WTC11 (cell line): ENCODE results near the gene NR2C2AP. TPM values are rescaled to one million over a fixed set of nuclear protein-coding genes. Genes with fewer than 3 reads are reported as not detected.

Experiments
- ATAC-seq: fragments of 200-7000 bp; cut with Tn5 transposase; 2 replicates; pipeline ENCODE4 v1.10.0; 2021; ENCODE audit warnings: mild to moderate bottlenecking, moderate library complexity
- CTCF ChIA-PET: fragments of 300-600 bp; sonication (Branson Sonifier 250); formaldehyde crosslinking; loops from one replicate; lab custom pipeline; 2021; ENCODE audit warnings: antibody characterized with exemption; lab: Charles Lee
- POLR2A ChIA-PET: fragments of 350-600 bp; sonication (Branson Sonifier 250); formaldehyde crosslinking; loops from one replicate; lab custom pipeline; 2021; ENCODE audit warnings: antibody characterized with exemption; lab: Charles Lee
- DNase-seq: peaks from one replicate; pipeline ENCODE4 v3.0.0; 2021; ENCODE audit warnings: low spot score
- H3K27ac Mint-ChIP-seq: 2 replicates; pipeline ENCODE4 v1.8.0; 2021; ENCODE audit warnings: mixed read lengths
- H3K27me3 Mint-ChIP-seq: 2 replicates; pipeline ENCODE4 v1.8.0; 2021; ENCODE audit warnings: low read depth, mild to moderate bottlenecking, moderate library complexity, mixed read lengths
- H3K36me3 Mint-ChIP-seq: 2 replicates; pipeline ENCODE4 v1.8.0; 2021; ENCODE audit warnings: mixed read lengths
- H3K4me1 Mint-ChIP-seq: 2 replicates; pipeline ENCODE4 v1.8.0; 2022; ENCODE audit warnings: mixed read lengths
- H3K4me3 Mint-ChIP-seq: 2 replicates; pipeline ENCODE4 v1.8.0; 2021; ENCODE audit warnings: mild to moderate bottlenecking, moderate library complexity, mixed read lengths
- H3K9me3 Mint-ChIP-seq: 2 replicates; pipeline ENCODE4 v1.8.0; 2021; ENCODE audit warnings: mixed read lengths
- ARID4B ChIP-seq: sonication (generic); formaldehyde crosslinking; IDR thresholded peaks from 2 replicates; pipeline ENCODE4 v1.8.0; 2023; ENCODE audit warnings: missing genetic modification reagents, mild to moderate bottlenecking, borderline replicate concordance
- CBFB ChIP-seq: sonication (generic); formaldehyde crosslinking; IDR thresholded peaks from 2 replicates; pipeline ENCODE4 v1.8.1; 2022; ENCODE audit warnings: mild to moderate bottlenecking, low read depth, missing genetic modification reagents
- CDX4 ChIP-seq: fragments of 250-450 bp; sonication (Bioruptor Pico); IDR thresholded peaks from 2 replicates; pipeline ENCODE4 v1.9.0; 2021; ENCODE audit warnings: moderate library complexity, mild to moderate bottlenecking, inconsistent platforms, borderline replicate concordance
- FOXJ3 ChIP-seq: sonication (generic); formaldehyde crosslinking; IDR thresholded peaks from 2 replicates; pipeline ENCODE4 v1.9.0; 2021; ENCODE audit warnings: missing genetic modification reagents, mild to moderate bottlenecking, borderline replicate concordance
- HMGA2 ChIP-seq: fragments of 250-450 bp; sonication (Bioruptor Pico); IDR thresholded peaks from 2 replicates; pipeline ENCODE4 v1.4.0; 2021; ENCODE audit warnings: mild to moderate bottlenecking, moderate library complexity
- HMGXB4 ChIP-seq: sonication (generic); formaldehyde crosslinking; IDR thresholded peaks from 2 replicates; pipeline ENCODE4 v1.8.1; 2023; ENCODE audit warnings: mild to moderate bottlenecking, moderate library complexity, missing genetic modification reagents
- IRF1 ChIP-seq: sonication (generic); formaldehyde crosslinking; IDR thresholded peaks from 2 replicates; pipeline ENCODE4 v1.8.0; 2023; ENCODE audit warnings: missing genetic modification reagents
- MAX ChIP-seq: sonication (generic); formaldehyde crosslinking; IDR thresholded peaks from 2 replicates; pipeline ENCODE4 v1.8.0; 2022; ENCODE audit warnings: mild to moderate bottlenecking, missing genetic modification reagents
- NR1H2 ChIP-seq: sonication (generic); formaldehyde crosslinking; IDR thresholded peaks from 2 replicates; pipeline ENCODE4 v1.9.0; 2021; ENCODE audit warnings: mild to moderate bottlenecking, moderate library complexity, missing genetic modification reagents
- PRDM15 ChIP-seq: sonication (generic); formaldehyde crosslinking; IDR thresholded peaks from 2 replicates; pipeline ENCODE4 v1.8.0; 2022; ENCODE audit warnings: missing genetic modification reagents
- PREB ChIP-seq: sonication (generic); formaldehyde crosslinking; IDR thresholded peaks from 2 replicates; pipeline ENCODE4 v1.8.1; 2022; ENCODE audit warnings: mild to moderate bottlenecking, missing genetic modification reagents, moderate library complexity, borderline replicate concordance
- SMAD4 ChIP-seq: sonication (generic); formaldehyde crosslinking; IDR thresholded peaks from 2 replicates; pipeline ENCODE4 v1.8.0; 2022; ENCODE audit warnings: mild to moderate bottlenecking, missing genetic modification reagents
- TP53 ChIP-seq: sonication (generic); formaldehyde crosslinking; IDR thresholded peaks from 2 replicates; pipeline ENCODE4 v1.8.1; 2023; ENCODE audit warnings: mild to moderate bottlenecking, missing genetic modification reagents
- total RNA-seq: library from RNA; stranded (reverse); gene quantifications from 3 replicates; pipeline ENCODE4 v1.2.3, GENCODE V29; 2021
- TF ChIP-seq, protein P1 (sequence below): sonication (generic); formaldehyde crosslinking; IDR thresholded peaks from 2 replicates; pipeline ENCODE4 v1.8.1; 2022; ENCODE audit warnings: missing genetic modification reagents, borderline replicate concordance
- TF ChIP-seq, protein P2 (sequence below): sonication (generic); formaldehyde crosslinking; IDR thresholded peaks from 2 replicates; pipeline ENCODE4 v1.8.1; 2023; ENCODE audit warnings: mild to moderate bottlenecking, missing genetic modification reagents

The NR2C2AP gene
- total RNA-seq, 1 experiment from 2014 or later, result 24.9 TPM

DNA sequence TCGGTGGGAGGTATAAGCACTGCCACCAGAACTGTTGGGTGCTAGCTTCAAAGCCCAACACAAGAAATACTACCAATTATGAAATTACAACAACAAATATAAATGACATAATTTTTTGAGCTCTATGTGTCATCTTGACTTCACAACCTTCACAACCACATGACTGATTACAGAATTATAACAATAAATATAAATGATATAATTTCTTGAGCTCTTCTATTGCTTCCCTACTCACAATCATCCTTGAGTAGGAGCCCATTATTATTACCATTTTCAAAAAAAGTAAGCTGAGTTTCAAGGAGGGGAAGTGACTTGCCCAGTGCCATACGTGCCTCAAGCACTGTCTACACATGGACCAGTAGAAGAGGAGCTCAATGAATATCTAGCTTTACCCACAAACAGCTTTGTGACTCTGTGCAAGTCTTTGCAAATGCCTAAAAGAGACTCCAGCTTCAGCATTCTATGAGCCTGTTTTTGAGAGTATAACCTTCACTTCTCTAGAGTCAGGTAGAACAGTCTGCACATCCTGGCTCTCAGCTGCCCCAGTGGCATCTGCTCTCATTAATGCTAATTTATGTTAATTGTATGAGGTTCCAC lies 31.1 kb upstream of the NR2C2AP start:
- DNase-seq (no peak), ATAC-seq (no peak)
- Mint-ChIP-seq H3K27me3 (peaks cover 42% of the 10 kb centered on the region), H3K36me3 (peaks cover 4% of the 10 kb centered on the region), H3K9me3 (peaks cover 26% of the 10 kb centered on the region), H3K4me3 (no peak overlapping the region), H3K27ac (no peak overlapping the region), H3K4me1 (no peaks in the 10 kb centered on the region)
- ChIA-PET CTCF (interaction anchor here (1.1 to 1.6 kb wide), 3 partner anchors 10 to 130 kb away, joined by 3 to 10 read pairs (median 5); no protein-coding TSS in a partner anchor), POLR2A (no interaction called here)
- TF ChIP-seq CBFB (CRISPR knock-in tag) (no peak), IRF1 (CRISPR knock-in tag) (no peak), CDX4 (no peak), HMGA2 (no peak), FOXJ3 (CRISPR knock-in tag) (no peak), ARID4B (CRISPR knock-in tag) (no peak)
- TF ChIP-seq, protein P1, sequence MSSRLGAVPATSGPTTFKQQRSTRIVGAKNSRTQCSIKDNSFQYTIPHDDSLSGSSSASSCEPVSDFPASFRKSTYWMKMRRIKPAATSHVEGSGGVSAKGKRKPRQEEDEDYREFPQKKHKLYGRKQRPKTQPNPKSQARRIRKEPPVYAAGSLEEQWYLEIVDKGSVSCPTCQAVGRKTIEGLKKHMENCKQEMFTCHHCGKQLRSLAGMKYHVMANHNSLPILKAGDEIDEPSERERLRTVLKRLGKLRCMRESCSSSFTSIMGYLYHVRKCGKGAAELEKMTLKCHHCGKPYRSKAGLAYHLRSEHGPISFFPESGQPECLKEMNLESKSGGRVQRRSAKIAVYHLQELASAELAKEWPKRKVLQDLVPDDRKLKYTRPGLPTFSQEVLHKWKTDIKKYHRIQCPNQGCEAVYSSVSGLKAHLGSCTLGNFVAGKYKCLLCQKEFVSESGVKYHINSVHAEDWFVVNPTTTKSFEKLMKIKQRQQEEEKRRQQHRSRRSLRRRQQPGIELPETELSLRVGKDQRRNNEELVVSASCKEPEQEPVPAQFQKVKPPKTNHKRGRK (CRISPR knock-in tag), result no peak

GRCh38 chr19:19232261-19232721 lies 29.1 kb upstream of the NR2C2AP start:
- POLR2A ChIA-PET, result no interaction called here
- no peak for DNase-seq
- peaks cover 4% of the 10 kb centered on the region for H3K36me3 Mint-ChIP-seq
- ATAC-seq, result no peak
- peaks cover 26% of the 10 kb centered on the region for H3K9me3 Mint-ChIP-seq
- no peak overlapping the region for H3K4me3 Mint-ChIP-seq
- no peaks in the 10 kb centered on the region for H3K4me1 Mint-ChIP-seq
- CTCF ChIA-PET, result interaction anchor here (1.3 to 1.4 kb wide), 2 partner anchors 26 to 111 kb away, joined by 3 read pairs; no protein-coding TSS in a partner anchor
- no peak overlapping the region for H3K27ac Mint-ChIP-seq
- H3K27me3 Mint-ChIP-seq, result peaks cover 40% of the 10 kb centered on the region
- no peak for TF ChIP-seq SMAD4
- TF ChIP-seq IRF1 (CRISPR knock-in tag), result no peak
- TF ChIP-seq PREB, result no peak
- no peak for TF ChIP-seq NR1H2 (CRISPR knock-in tag)
- TF ChIP-seq, protein P2, sequence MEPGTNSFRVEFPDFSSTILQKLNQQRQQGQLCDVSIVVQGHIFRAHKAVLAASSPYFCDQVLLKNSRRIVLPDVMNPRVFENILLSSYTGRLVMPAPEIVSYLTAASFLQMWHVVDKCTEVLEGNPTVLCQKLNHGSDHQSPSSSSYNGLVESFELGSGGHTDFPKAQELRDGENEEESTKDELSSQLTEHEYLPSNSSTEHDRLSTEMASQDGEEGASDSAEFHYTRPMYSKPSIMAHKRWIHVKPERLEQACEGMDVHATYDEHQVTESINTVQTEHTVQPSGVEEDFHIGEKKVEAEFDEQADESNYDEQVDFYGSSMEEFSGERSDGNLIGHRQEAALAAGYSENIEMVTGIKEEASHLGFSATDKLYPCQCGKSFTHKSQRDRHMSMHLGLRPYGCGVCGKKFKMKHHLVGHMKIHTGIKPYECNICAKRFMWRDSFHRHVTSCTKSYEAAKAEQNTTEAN, result no peak
- no peak for TF ChIP-seq HMGXB4
- no peak for TF ChIP-seq MAX (CRISPR knock-in tag)
- no peak for TF ChIP-seq PRDM15
- TF ChIP-seq TP53 (CRISPR knock-in tag), result no peak
